ENCODE measurements around the gene SLC28A3. TPM values are rescaled to one million over a fixed set of nuclear protein-coding genes. Genes with fewer than 3 reads are reported as not detected.

The SLC28A3 gene
- total RNA-seq, 1 donor from 2014 or later: not detected

GRCh38 chr9:84251921-84252320 lies 88.6 kb downstream of the SLC28A3 start:
- no peak for DNase-seq (ENCODE audit: low read depth, low spot score)

GRCh38 chr9:84241817-84242373 lies 98.7 kb downstream of the SLC28A3 start:
- DNase-seq (ENCODE audit: low read depth, low spot score): no peak

GRCh38 chr9:84239343-84239742 lies 101.2 kb downstream of the SLC28A3 start:
- no peak for DNase-seq (ENCODE audit: low read depth, low spot score)

- no peak for DNase-seq (ENCODE audit: low read depth, low spot score)
Observed at GRCh38 chr9:84238652-84239051, 101.9 kb downstream of the SLC28A3 start.

GRCh38 chr9:84235511-84235910 lies 105.0 kb downstream of the SLC28A3 start:
- DNase-seq (ENCODE audit: low read depth, low spot score): no peak

- DNase-seq (ENCODE audit: low read depth, low spot score): no peak
Observed at GRCh38 chr9:84230355-84231145, 110.0 kb downstream of the SLC28A3 start.

GRCh38 chr9:84229191-84229590 lies 111.4 kb downstream of the SLC28A3 start:
- no peak for DNase-seq (ENCODE audit: low read depth, low spot score)

GRCh38 chr9:84228130-84228720 lies 112.3 kb downstream of the SLC28A3 start:
- no peak for DNase-seq (ENCODE audit: low read depth, low spot score)

GRCh38 chr9:84226126-84226525 lies 114.4 kb downstream of the SLC28A3 start:
- no peak for DNase-seq (ENCODE audit: low read depth, low spot score)

Measured in pulmonary artery endothelial cell (primary cell).